Heart right ventricle (tissue), 16 donors: ENCODE results near the gene FXR1. TPM values are rescaled to one million over a fixed set of nuclear protein-coding genes. Genes with fewer than 3 reads are reported as not detected.
A peak's percentile ranks its signal among the peaks of the same experiment; 100 is the strongest.
"Not testable (repeated sequence)": the region's sequence is repeated elsewhere in the genome, so short reads cannot be mapped to it uniquely, and the experiment has no call there.

Experiments
- ATAC-seq, 8 donors: fragments of 200-7000 bp; cut with Tn5 transposase; one replicate each; pipeline ENCODE4 v1.9.1; 2020; ENCODE audit warnings: mild to moderate bottlenecking in 8 of 8, moderate library complexity in 8 of 8, moderate number of reproducible peaks in 1 of 8
- DNase-seq, 2 donors: peaks; one replicate each; pipeline ENCODE4 v3.0.0-alpha.2; 2020
- H3K27ac ChIP-seq, 10 donors: fragments of 200-600 bp; sonication (generic) in 2 of 10; one replicate each; pipeline versions ENCODE4 v1.5.0 to v1.8.0; 2020 to 2022; ENCODE audit warnings: mild to moderate bottlenecking in 3 of 10
- H3K27me3 ChIP-seq, 7 donors: fragments of 200-600 bp; one replicate each; pipeline ENCODE4 v1.8.0; 2021 to 2022; ENCODE audit warnings: mild to moderate bottlenecking in 2 of 7
- H3K36me3 ChIP-seq, 9 donors: fragments of 200-600 bp; sonication (generic) in 1 of 9; one replicate each; pipeline versions ENCODE4 v1.5.0 to v1.8.0; 2020 to 2022; ENCODE audit warnings: mild to moderate bottlenecking in 2 of 9
- H3K4me1 ChIP-seq, 9 donors: fragments of 200-600 bp; sonication (generic) in 1 of 9; one replicate each; pipeline versions ENCODE4 v1.5.0 to v1.8.0; 2020 to 2022; ENCODE audit warnings: mild to moderate bottlenecking in 4 of 9
- H3K4me3 ChIP-seq, 10 donors: fragments of 200-600 bp; sonication (generic) in 2 of 10; one replicate each; pipeline versions ENCODE4 v1.5.0 to v1.8.0; 2020 to 2022; ENCODE audit warnings: mild to moderate bottlenecking in 7 of 10, moderate library complexity in 2 of 10
- H3K9me3 ChIP-seq, 11 donors: fragments of 200-600 bp in 10 of 11; sonication (generic) in 2 of 11; one replicate each; pipeline versions ENCODE4 v1.5.0 to v1.8.0; 2013 to 2022; ENCODE audit warnings: mild to moderate bottlenecking in 2 of 11, control low read depth in 1 of 11, moderate library complexity in 1 of 11
- CTCF ChIP-seq, 9 donors: fragments of 200-600 bp; sonication (generic) in 2 of 9; IDR thresholded peaks; one replicate each; pipeline versions ENCODE4 v1.5.0 to v1.8.0; 2021 to 2022; ENCODE audit warnings: antibody characterized with exemption in 9 of 9, mild to moderate bottlenecking in 5 of 9, moderate library complexity in 1 of 9
- WGBS, 2 donors: extraction: QIAGEN DNeasy Blood & Tissue Kit; methylation state at CpG; one replicate each; pipeline ENCODE4 v1.1.7; 2013; ENCODE audit warnings: inconsistent platforms in 1 of 2; 5-methylcytosine and 5-hydroxymethylcytosine counted together
- intact Hi-C, 10 donors: fragments of 100-400 bp; cut with DNase I; formaldehyde crosslinking; loops; one replicate each; pipeline versions ENCODE4 v1.11.1 to v1.14.2; 2022
- long read RNA-seq, 3 donors: library from polyadenylated mRNA; unstranded; transcript quantifications; one replicate each; pipeline ENCODE4 v2.0.0, GENCODE V29; 2020 to 2021
- polyA plus RNA-seq, 2 donors: library from polyadenylated mRNA; stranded (reverse); fragments of 200-250 nt; gene quantifications; one replicate each; pipeline ENCODE4 v1.2.3, GENCODE V29; 2013
- total RNA-seq, 10 donors: library from RNA; stranded (reverse); fragmentation: NEBNext Ultra II Directional in 3 of 10; extraction: Animal tissue kit (Norgen Biotek cat#: 25700) in 3 of 10; gene quantifications; one replicate each; pipeline versions ENCODE4 v1.2.1 to v1.2.4, GENCODE V29; 2021 to 2023
- donor health status: Arrhythmogenic right ventricular cardiomyopathy.
- donor health status: ischemic (EF 13 %, LVEDD 7.1; RV severe dilation, severe dysfunction).
- donor health status: healthy with polysubstance abuse.
- donor health status: DM: no; HTN: yes; CAD: no.
- donor health status: DM: no; HTN: no; CAD: no.
- donor health status: ischemic (EF 25% LVEDD 6.9; RV normal size, moderate dysfunction).
- donor health status: ischemic (EF 25% LVEDD 5.7; RV mildly dilated, moderate dysfunction).
- donor health status: healthy.
- donor health status: DM: yes; HTN: yes; CAD: no.
- donor health status: Ischemic cardiomyopathy.
- donor health status: ischemic (EF 35%, LVEDD 5.7; RV mildly dilated, moderate dysfunction).
- donor health status: nonischemic (EF 11% LVEDD 7.7; RV severe dilation, severe dysfunction).
- donor health status: DM: yes; HTN: yes; CAD: no.
- donor health status: PGD.
- donor health status: ischemic (EF 29% LVEDD 5.4; RV normal size, mild dysfunction).
- donor health status: nonischemic (EF 23%, LVEDD 6.1; RV moderate dilation, normal function).

FXR1 gene
- total RNA-seq (100 to 1,000 TPM; 196 to 314 (median 274) TPM), polyA plus RNA-seq (100 to 1,000 TPM in 1 of 2 donors, 10 to 100 TPM in 1; 69.6 to 123 TPM)
- long read RNA-seq, donor 1, full-length matches to known transcripts: 3 of 82 reads
- long read RNA-seq, donor 1, partial matches to known transcripts: 9 of 82 reads
- long read RNA-seq, donor 1, other reads (novel, unspliced or antisense): 70 of 82 reads
- long read RNA-seq, donor 2, full-length matches to known transcripts: 8 of 67 reads
- long read RNA-seq, donor 2, partial matches to known transcripts: 10 of 67 reads
- long read RNA-seq, donor 2, other reads (novel, unspliced or antisense): 49 of 67 reads
- long read RNA-seq, donor 3, full-length matches to known transcripts: 15 of 192 reads
- long read RNA-seq, donor 3, partial matches to known transcripts: 24 of 192 reads
- long read RNA-seq, donor 3, other reads (novel, unspliced or antisense): 153 of 192 reads

- ATAC-seq (peak; percentile 97 to 99 (median 99)), DNase-seq (peak; percentile 89)
- WGBS, 2 donors: 0% methylated on average over 67 to 68 of the region's 68 CpGs
- peak within 1 kb of the TSS; percentile 54 to 100 (median 90) for H3K4me3 ChIP-seq
- H3K27me3 ChIP-seq: no peaks in the 10 kb centered on the region
- intact Hi-C loops: loop anchor here in 3 of 10 donors (2.0 to 5.0 kb wide), 6 partner anchors 40 to 108 kb away; partner anchors contain the start of gene DNAJC19 (in 2 of the 3)
- peak; percentile 60 to 93 (median 82) for TF ChIP-seq CTCF (IDR thresholded peaks at IDR 0.05)
- H3K4me1 ChIP-seq: peaks cover 0 to 40% (median 34%) of the 10 kb centered on the region in 9 donors
- no peaks in the 10 kb centered on the region for H3K9me3 ChIP-seq
- peaks cover 0 to 26% (median 0%) of the 10 kb centered on the region in 9 donors for H3K36me3 ChIP-seq
- peak within 1 kb of the TSS; percentile 83 to 97 (median 91) for H3K27ac ChIP-seq
Observed at GRCh38 chr3:180912304-180913296, at the start of gene FXR1. TSS of gene FXR1 (plus strand) at chr3:180912670. CDS start at chr3:180912686, 16 bp downstream.

GRCh38 chr3:180870008-180870699, 42.3 kb upstream of the FXR1 start:
- Histone ChIP-seq H3K27ac (peak overlapping the region in 6 of 10 donors; percentile 6 to 64 (median 48)), H3K4me1 (peaks cover 0 to 27% (median 16%) of the 10 kb centered on the region in 9 donors), H3K36me3 (no peaks in the 10 kb centered on the region), H3K27me3 (peaks cover 0 to 8% (median 0%) of the 10 kb centered on the region in 7 donors), H3K9me3 (peaks cover 0 to 18% (median 0%) of the 10 kb centered on the region in 11 donors), H3K4me3 (peak overlapping the region; percentile 15 to 57 (median 48))
- WGBS, 2 donors: 13 to 16% methylated on average over 28 of the region's 28 CpGs
- intact Hi-C loops: loop anchor here in 1 of 10 donors (5.0 kb wide), 1 partner anchor 42 kb away; the partner anchor contains the start of gene FXR1
- ATAC-seq (peak in 7 of 8 donors; percentile 57 to 75 (median 69)), DNase-seq (peak; percentile 11 to 40)
- peak in 1 of 9 donors; percentile 13 for TF ChIP-seq CTCF (IDR thresholded peaks at IDR 0.05)

- no peak overlapping the region for H3K4me3 ChIP-seq
- intact Hi-C loops: loop anchor here in 1 of 10 donors (2.0 to 5.0 kb wide), 2 partner anchors 40 to 63 kb away; partner anchors contain the start of gene FXR1
- peak overlapping the region in 5 of 10 donors; percentile 11 to 44 (median 30) for H3K27ac ChIP-seq
- H3K9me3 ChIP-seq: peaks cover 0 to 7% (median 0%) of the 10 kb centered on the region in 11 donors
- H3K4me1 ChIP-seq: peaks cover 0 to 27% (median 16%) of the 10 kb centered on the region in 9 donors
- no peak for TF ChIP-seq CTCF (IDR thresholded peaks at IDR 0.05)
- DNase-seq (peak in 1 of 2 donors; percentile 14), ATAC-seq (peak; percentile 50 to 89 (median 80))
- peaks cover 0 to 8% (median 0%) of the 10 kb centered on the region in 7 donors for H3K27me3 ChIP-seq
- H3K36me3 ChIP-seq: no peaks in the 10 kb centered on the region
- WGBS, 2 donors: 20 to 33% methylated on average over 3 of the region's 3 CpGs
Observed at GRCh38 chr3:180871901-180872300, 40.6 kb upstream of the FXR1 start.

GRCh38 chr3:180872430-180872829, 40.0 kb upstream of the FXR1 start:
- not testable (repeated sequence) for DNase-seq, H3K27me3 ChIP-seq, ATAC-seq, H3K36me3 ChIP-seq, H3K9me3 ChIP-seq, H3K4me3 ChIP-seq
- intact Hi-C loops: loop anchor here in 1 of 10 donors (2.0 to 5.0 kb wide), 2 partner anchors 40 to 64 kb away; partner anchors contain the start of gene FXR1
- 64 to 81% methylated on average over 9 of the region's 9 CpGs for WGBS, 2 donors
- peak overlapping the region in 4 of 10 donors; percentile 11 to 43 (median 22) for H3K27ac ChIP-seq
- H3K4me1 ChIP-seq: peaks cover 0 to 27% (median 16%) of the 10 kb centered on the region in 9 donors
